22Rv1 (cell line): ENCODE measurements around the gene SYNM.

Experiments used
- ZFX ChIP-seq: fragments of 450-650 bp; IDR thresholded peaks from 2 replicates; pipeline ENCODE4 v1.6.1; 2017; ENCODE audit warnings: antibody characterized with exemption, borderline replicate concordance
- TF ChIP-seq, protein P1 (sequence below): fragments of 450-650 bp; IDR thresholded peaks from 2 replicates; pipeline ENCODE4 v1.5.1; 2017; ENCODE audit warnings: mild to moderate bottlenecking

DNA sequence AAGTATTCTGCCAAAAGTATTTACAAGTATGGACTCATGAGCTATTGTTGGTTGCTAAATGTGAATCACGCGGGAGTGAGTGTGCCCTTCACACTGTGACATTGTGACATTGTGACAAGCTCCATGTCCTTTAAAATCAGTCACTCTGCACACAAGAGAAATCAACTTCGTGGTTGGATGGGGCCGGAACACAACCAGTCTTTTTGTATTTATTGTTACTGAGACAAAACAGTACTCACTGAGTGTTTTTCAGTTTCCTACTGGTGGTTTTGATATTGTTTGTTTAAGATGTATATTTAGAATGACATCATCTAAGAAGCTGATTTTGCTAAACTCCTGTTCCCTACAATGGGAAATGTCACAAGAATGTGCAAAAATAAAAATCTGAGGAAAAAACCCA lies 30.3 kb downstream of the SYNM start:
- TF ChIP-seq, protein P1, sequence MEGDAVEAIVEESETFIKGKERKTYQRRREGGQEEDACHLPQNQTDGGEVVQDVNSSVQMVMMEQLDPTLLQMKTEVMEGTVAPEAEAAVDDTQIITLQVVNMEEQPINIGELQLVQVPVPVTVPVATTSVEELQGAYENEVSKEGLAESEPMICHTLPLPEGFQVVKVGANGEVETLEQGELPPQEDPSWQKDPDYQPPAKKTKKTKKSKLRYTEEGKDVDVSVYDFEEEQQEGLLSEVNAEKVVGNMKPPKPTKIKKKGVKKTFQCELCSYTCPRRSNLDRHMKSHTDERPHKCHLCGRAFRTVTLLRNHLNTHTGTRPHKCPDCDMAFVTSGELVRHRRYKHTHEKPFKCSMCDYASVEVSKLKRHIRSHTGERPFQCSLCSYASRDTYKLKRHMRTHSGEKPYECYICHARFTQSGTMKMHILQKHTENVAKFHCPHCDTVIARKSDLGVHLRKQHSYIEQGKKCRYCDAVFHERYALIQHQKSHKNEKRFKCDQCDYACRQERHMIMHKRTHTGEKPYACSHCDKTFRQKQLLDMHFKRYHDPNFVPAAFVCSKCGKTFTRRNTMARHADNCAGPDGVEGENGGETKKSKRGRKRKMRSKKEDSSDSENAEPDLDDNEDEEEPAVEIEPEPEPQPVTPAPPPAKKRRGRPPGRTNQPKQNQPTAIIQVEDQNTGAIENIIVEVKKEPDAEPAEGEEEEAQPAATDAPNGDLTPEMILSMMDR, result no peak
- TF ChIP-seq ZFX, result no peak
